Activated CD4-positive, CD25-positive, alpha-beta regulatory T cell (primary cell): ENCODE measurements around the gene ICAM3.
"Not testable (repeated sequence)": the region's sequence is repeated elsewhere in the genome, so short reads cannot be mapped to it uniquely, and the experiment has no call there.

Experiments used
- DNase-seq, 4 experiments: peaks; one replicate each; lab custom pipeline; 2025; lab: John Stamatoyannopoulos, UW

ICAM3 gene

GRCh38 chr19:10339380-10339960 lies at the start of gene ICAM3:
Gene ICAM3 (minus strand): TSS chr19:10339624. CDS start chr19:10339614, 10 bp downstream.
- DNase-seq = peak; percentile 23 to 48 (median 36)

GRCh38 chr19:10388957-10389356 lies 49.5 kb upstream of the ICAM3 start:
- peak; percentile 57 to 88 (median 72) for DNase-seq

- DNase-seq = no peak
Observed at GRCh38 chr19:10384580-10384979, 45.2 kb upstream of the ICAM3 start.

GRCh38 chr19:10383223-10383499 lies 43.7 kb upstream of the ICAM3 start:
- not testable (repeated sequence) for DNase-seq

- peak; percentile 88 to 93 (median 88) for DNase-seq
Observed at GRCh38 chr19:10380313-10381102, 41.1 kb upstream of the ICAM3 start, which contains the start of gene TYK2. Gene TYK2 (minus strand): TSS chr19:10380572. CDS start chr19:10378406, 2,166 bp downstream.

- DNase-seq = no peak
Observed at GRCh38 chr19:10379880-10380312, 40.5 kb upstream of the ICAM3 start.

GRCh38 chr19:10378124-10378523 lies 38.7 kb upstream of the ICAM3 start:
- DNase-seq = no peak

- not testable (repeated sequence) for DNase-seq
Observed at GRCh38 chr19:10377140-10377640, 37.8 kb upstream of the ICAM3 start.

GRCh38 chr19:10374931-10375330 lies 35.5 kb upstream of the ICAM3 start:
- no peak for DNase-seq

- DNase-seq = no peak
Observed at GRCh38 chr19:10372690-10373089, 33.3 kb upstream of the ICAM3 start.

GRCh38 chr19:10368101-10368803 lies 28.8 kb upstream of the ICAM3 start:
- no peak for DNase-seq

- DNase-seq = not testable (repeated sequence)
Observed at GRCh38 chr19:10366950-10367512, 27.6 kb upstream of the ICAM3 start.

- no peak for DNase-seq
Observed at GRCh38 chr19:10365518-10365917, 26.1 kb upstream of the ICAM3 start.

GRCh38 chr19:10364644-10365043 lies 25.2 kb upstream of the ICAM3 start:
- DNase-seq = no peak

- DNase-seq = no peak
Observed at GRCh38 chr19:10363789-10364281, 24.4 kb upstream of the ICAM3 start.

- DNase-seq = no peak
Observed at GRCh38 chr19:10362259-10362658, 22.8 kb upstream of the ICAM3 start.

GRCh38 chr19:10361569-10362011 lies 22.2 kb upstream of the ICAM3 start:
- DNase-seq = no peak

- no peak for DNase-seq
Observed at GRCh38 chr19:10356431-10356830, 17.0 kb upstream of the ICAM3 start.

- no peak for DNase-seq
Observed at GRCh38 chr19:10353793-10354391, 14.5 kb upstream of the ICAM3 start.

- DNase-seq = no peak
Observed at GRCh38 chr19:10352764-10353671, 13.6 kb upstream of the ICAM3 start.

GRCh38 chr19:10346509-10346908 lies 7.1 kb upstream of the ICAM3 start:
- no peak for DNase-seq
